ENCODE data around the gene NINJ2.

The NINJ2 gene

DNA sequence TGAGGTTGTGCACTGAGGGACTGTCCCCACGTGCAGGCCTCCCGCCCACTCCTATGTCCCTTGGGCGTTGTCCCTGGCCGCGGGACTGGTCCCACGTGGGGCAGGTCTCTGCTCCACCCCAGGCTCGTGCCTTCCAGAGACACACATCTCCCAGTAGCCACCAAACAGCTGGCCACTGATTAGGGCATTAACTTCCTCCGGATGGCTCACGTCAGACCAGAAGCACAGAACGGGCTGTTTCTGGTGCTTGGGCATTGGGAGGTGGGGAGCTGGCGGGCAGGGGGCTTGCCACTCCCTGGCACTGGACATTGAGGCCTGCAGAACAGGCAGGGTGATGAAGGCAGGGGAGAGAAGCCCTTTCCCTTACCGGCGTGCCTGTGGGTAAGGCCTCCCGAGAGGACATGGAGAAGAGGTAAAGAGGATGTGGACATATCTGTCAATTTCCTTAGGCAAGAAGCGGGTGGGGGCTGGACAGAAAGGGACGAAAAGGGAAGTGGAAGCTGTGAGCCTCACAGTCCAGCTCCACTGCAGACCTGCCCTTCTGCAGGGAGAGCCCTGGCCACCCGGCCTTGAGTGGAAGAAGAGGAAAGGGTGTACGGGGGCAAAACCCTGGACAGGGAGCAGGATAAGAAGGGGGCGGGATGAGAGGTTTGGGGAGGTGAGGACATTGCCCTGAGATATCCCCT, 101.2 kb downstream of the NINJ2 start:
- no peak for FAIRE-seq
- no peak for TF ChIP-seq POLR2A (IDR thresholded peaks at IDR 0.05; ENCODE audit: low read depth, low read length)
- no peak for DNase-seq (ENCODE audit: insufficient read length, low spot score)

DNA sequence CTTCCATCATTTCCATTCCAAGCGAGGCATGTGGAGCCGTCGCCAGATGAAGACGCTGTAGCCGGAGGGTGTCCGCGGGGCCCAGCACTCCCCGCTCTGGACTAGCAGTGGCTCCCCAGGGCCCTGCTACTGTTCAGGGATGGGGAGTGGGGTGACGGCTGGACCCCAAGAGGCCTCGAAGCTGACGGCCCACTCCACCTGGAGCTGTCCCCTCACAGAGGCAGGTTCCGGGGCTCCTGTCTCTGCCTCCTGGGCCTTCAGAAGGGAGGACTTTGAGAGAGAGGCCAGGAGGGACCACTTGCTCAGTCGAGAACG, 101.9 kb downstream of the NINJ2 start:
- DNase-seq (ENCODE audit: insufficient read length, low spot score) = no peak
- no peak for FAIRE-seq
- TF ChIP-seq POLR2A (IDR thresholded peaks at IDR 0.05; ENCODE audit: low read depth, low read length) = no peak

GRCh38 chr12:560691-561390, 102.4 kb downstream of the NINJ2 start:
- no peak for TF ChIP-seq POLR2A (IDR thresholded peaks at IDR 0.05; ENCODE audit: low read depth, low read length)
- DNase-seq (ENCODE audit: insufficient read length, low spot score) = no peak
- FAIRE-seq = no peak

DNA sequence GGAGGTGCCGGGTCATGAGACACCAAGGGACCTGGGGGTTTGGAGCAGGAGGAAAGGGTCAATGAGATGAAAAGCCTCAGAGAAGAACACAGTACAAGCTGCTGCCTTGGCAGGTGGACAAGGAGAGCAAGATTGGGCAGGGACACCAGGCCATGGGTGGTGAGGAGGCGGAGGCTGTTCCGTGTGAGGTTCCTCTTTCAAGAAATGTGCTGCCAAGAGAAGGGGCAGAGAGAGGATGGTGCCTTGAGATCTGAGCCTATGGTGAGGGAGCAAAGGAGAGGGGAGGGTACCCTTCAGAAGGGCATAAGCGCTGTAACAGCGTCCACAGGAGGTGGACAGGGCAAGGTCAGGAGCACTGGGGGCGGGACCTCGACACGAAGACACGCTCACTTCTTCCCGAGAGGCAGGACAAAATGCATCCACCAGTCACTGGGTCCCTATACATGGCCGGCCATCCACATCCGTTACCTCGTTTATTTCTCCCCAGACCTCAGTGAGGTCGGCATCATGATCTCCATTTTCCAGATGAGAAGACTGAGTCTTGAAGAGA, 103.3 kb downstream of the NINJ2 start:
- FAIRE-seq = no peak
- TF ChIP-seq POLR2A (IDR thresholded peaks at IDR 0.05; ENCODE audit: low read depth, low read length) = no peak
- no peak for DNase-seq (ENCODE audit: insufficient read length, low spot score)

GRCh38 chr12:559208-559905, 103.9 kb downstream of the NINJ2 start:
- DNase-seq (ENCODE audit: insufficient read length, low spot score) (no peak), FAIRE-seq (no peak)
- no peak for TF ChIP-seq POLR2A (IDR thresholded peaks at IDR 0.05; ENCODE audit: low read depth, low read length)

GRCh38 chr12:558580-558979, 104.7 kb downstream of the NINJ2 start:
- no peak for DNase-seq (ENCODE audit: insufficient read length, low spot score)
- FAIRE-seq = no peak
- TF ChIP-seq POLR2A (IDR thresholded peaks at IDR 0.05; ENCODE audit: low read depth, low read length) = no peak

- DNase-seq (ENCODE audit: insufficient read length, low spot score) (no peak), FAIRE-seq (no peak)
- TF ChIP-seq POLR2A (IDR thresholded peaks at IDR 0.05; ENCODE audit: low read depth, low read length) = no peak
Measured at GRCh38 chr12:556498-556897, 106.7 kb downstream of the NINJ2 start.

DNA sequence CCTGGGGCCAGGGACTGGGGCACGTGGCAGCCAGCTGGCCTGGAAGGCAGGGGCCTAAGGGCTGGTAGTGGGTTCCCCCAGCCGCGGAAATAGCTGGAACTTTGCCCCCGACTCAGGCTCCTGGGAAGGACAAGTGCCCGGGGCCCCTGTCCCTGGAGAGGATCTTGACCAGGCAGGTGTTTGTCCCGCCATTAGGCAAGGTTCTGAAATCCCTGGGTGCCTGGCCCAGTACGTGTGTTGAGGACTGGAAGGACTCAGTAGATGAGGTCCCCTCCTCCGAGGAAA, 109.3 kb downstream of the NINJ2 start:
- FAIRE-seq (no peak), DNase-seq (ENCODE audit: insufficient read length, low spot score) (no peak)

GRCh38 chr12:553216-554000, 109.8 kb downstream of the NINJ2 start:
- DNase-seq (ENCODE audit: insufficient read length, low spot score) (no peak), FAIRE-seq (no peak)
- TF ChIP-seq POLR2A (IDR thresholded peaks at IDR 0.05; ENCODE audit: low read depth, low read length) = no peak

More for the DNA sequence above, 109.3 kb downstream of the NINJ2 start:
- TF ChIP-seq POLR2A (IDR thresholded peaks at IDR 0.05; ENCODE audit: low read depth, low read length) = no peak

DNA sequence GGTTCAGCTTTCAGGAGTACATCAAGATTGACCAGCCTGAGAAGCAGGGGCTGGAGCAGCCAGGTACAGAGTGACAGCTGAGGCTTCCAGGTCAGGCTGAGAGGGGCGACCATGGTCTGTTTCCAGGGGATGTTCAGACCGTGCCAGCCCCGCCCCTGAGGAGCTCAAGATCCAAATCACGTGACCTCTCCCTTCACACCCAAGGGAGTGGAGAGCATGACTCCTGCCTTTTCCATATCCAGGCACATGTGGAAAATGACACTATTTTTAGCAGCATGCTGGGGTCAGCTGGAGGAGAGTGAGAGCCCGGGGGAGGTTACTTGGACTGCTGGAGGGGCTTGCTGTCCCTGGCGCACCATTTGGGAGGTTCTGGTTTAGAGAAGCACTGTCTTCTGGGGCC, 110.8 kb downstream of the NINJ2 start:
- TF ChIP-seq POLR2A (IDR thresholded peaks at IDR 0.05; ENCODE audit: low read depth, low read length) = no peak
- DNase-seq (ENCODE audit: insufficient read length, low spot score) (no peak), FAIRE-seq (no peak)

DNA sequence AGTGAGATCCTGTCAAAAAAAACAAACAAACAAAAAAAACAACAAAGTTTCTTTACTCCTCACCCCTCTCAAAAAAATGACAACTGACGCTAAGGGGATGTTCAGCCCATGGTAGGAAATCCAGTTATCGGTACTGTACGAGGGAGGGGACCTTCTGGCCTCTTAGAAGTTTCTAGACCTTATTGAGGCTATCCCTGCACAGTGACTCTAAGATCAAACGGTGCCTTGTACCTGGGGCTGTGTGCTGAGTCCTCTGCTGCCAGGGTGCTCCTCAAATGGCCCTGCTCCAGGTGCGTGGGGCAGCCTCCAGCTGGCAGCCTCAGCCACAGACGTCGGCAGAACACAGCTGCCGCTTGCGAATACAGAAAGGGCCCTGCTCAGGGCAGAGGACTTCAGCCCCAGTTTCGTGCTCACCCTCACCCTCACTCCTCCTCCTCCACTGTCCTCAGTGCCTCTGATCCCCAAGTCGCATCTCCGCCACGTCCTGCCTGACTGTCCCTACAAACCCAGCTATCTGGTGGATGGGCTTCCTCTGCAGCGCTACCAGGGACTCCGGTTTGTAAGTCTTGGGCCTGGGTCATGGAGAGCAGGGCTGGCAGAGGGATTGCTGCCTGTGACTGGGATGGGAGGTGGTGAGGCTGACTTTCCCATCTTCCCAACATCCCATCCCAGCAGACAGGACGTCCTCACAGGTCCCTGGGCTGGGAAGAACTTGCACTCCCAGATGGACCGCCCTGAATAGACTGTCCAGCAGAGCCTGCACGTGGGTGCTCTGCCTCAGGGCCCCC, 112.6 kb downstream of the NINJ2 start:
- no peak for TF ChIP-seq POLR2A (IDR thresholded peaks at IDR 0.05; ENCODE audit: low read depth, low read length)
- FAIRE-seq (no peak), DNase-seq (ENCODE audit: insufficient read length, low spot score) (no peak)

DNA sequence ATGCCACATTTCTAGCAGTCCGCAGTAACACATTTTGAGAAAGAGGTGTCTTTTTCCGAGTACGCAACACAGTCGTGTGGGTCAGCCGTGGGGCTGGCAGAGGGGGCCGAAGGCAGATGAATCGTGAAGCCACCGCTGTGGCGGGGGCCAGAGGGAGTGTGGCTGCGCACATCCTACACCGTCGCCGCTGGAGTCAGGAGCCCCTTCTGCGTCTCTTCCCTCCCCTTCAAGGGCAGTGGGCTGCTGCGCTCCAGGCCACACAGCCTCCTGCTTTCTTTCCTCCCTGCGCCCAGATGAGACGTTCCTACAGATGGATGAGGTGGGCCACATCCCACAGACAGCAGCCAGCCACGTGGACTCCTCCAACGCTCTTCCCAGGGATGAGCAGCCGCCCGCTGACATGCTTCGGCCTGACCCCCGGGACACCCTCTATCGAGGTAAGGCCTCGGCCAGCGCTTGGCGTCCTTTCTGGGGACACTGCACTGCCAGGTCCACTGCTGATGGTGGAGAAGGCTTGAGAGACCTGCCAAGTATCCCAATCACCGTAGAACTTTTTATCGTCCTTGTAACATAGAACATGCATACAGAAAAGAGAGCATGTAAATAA, 113.7 kb downstream of the NINJ2 start:
- no peak for TF ChIP-seq POLR2A (IDR thresholded peaks at IDR 0.05; ENCODE audit: low read depth, low read length)
- DNase-seq (ENCODE audit: insufficient read length, low spot score) (no peak), FAIRE-seq (no peak)

DNA sequence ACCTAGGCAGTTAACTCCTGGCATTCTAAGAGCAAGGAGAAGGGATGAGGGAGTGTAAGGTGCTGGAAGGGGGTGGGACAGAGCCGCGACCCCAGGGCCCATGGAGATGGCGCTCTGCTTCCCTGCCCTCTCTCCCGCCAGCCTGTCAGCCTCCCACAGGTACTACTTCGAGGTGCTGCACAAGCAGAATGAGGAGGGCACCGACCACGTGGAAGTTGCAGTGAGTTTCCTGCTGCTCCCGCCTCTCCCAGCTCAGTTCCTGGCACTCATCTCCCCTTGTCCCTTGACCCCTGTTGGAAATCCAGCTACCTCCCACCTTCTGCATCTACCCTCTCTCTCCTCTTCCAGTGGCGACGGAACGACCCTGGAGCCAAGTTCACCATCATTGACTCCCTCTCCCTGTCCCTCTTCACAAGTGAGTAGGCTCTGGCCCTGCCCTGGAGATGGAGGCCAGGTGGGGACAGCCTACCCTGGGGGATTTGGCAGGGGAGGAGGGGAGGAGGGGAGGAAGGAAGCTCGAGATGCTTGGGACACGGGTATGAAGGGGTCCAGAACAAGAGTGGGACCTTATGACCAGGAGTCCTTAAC, 115.3 kb downstream of the NINJ2 start:
- no peak for FAIRE-seq

More for the DNA sequence above, 115.3 kb downstream of the NINJ2 start:
- DNase-seq (ENCODE audit: insufficient read length, low spot score) = no peak
- TF ChIP-seq POLR2A (IDR thresholded peaks at IDR 0.05; ENCODE audit: low read depth, low read length) = no peak
